Measurements from ENCODE around the gene CDKN2A.

- TF ChIP-seq POLR2A (IDR thresholded peaks at IDR 0.05): no peak
- no peak for TF ChIP-seq CTCF (IDR thresholded peaks at IDR 0.05)
Measured at GRCh38 chr9:21974722-21975409, 19.3 kb downstream of the CDKN2A start.
